IPS-15b (cell line): ENCODE measurements around the gene ZNF865.

Experiments
- H3K27me3 ChIP-seq: one replicate; pipeline ENCODE4 v1.6.1; 2013; ENCODE audit warnings: low read length; ENCODE audit not compliant: control insufficient read depth, insufficient read depth
- H3K36me3 ChIP-seq: one replicate; pipeline ENCODE4 v1.6.1; 2013; ENCODE audit warnings: low read length; ENCODE audit not compliant: control insufficient read depth, insufficient read depth
- H3K4me1 ChIP-seq: one replicate; pipeline ENCODE4 v1.6.1; 2013; ENCODE audit warnings: mild to moderate bottlenecking, low read length; ENCODE audit not compliant: control insufficient read depth, insufficient read depth
- H3K4me3 ChIP-seq: one replicate; pipeline ENCODE4 v1.5.1; 2013; ENCODE audit warnings: low read depth, low read length
- H3K9ac ChIP-seq: one replicate; pipeline ENCODE4 v1.6.1; 2013; ENCODE audit warnings: low read depth, mild to moderate bottlenecking, low read length
- H3K9me3 ChIP-seq: one replicate; pipeline ENCODE4 v1.6.1; 2013; ENCODE audit warnings: mild to moderate bottlenecking, low read length; ENCODE audit not compliant: control insufficient read depth, insufficient read depth

Gene ZNF865

DNA sequence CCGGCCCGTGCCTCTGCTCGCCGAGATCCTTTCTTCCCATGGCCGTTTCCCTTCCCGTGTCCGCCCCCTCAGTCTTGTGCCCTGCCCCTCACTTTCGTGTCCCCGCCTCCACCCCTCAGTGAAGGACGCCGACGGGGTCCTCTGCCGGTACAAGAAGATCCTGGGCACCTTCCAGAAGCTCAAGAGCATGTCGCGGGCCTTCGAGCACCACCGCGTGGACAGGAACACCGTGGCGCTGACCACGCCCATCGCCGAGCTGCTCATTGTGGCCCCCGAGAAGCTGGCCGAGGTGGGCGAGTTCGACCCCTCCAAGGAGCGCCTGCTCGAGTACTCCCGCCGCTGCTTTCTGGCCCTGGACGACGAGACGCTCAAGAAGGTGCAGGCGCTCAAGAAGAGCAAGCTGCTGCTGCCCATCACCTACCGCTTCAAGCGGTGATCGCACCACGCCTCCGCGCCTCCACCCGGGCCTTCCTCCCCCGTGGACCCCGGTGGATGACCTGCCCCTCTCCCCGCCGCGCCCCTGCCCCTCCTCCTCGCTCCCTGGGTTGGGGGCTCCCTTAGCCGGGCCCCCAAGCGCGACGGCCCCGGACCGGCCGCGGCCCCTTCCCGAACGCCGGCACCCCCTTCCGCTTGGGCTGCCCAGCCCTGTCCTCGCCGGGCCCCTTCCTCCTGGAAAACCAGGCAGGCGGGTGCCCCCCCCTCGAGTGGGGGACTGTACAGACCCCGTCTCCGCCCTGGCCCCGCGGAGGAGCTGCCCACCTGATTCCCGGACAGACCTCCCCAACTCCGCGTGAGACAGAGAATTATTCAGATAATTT is 47.1 kb downstream of the ZNF865 start:
- Histone ChIP-seq H3K9ac (no peak overlapping the region), H3K4me3 (peak overlapping the region; percentile 68), H3K27me3 (no peaks in the 10 kb centered on the region), H3K9me3 (no peaks in the 10 kb centered on the region), H3K4me1 (peaks cover under 1% of the 10 kb centered on the region), H3K36me3 (peaks cover 2% of the 10 kb centered on the region)

- Histone ChIP-seq H3K27me3 (no peaks in the 10 kb centered on the region), H3K9me3 (no peaks in the 10 kb centered on the region), H3K4me1 (peaks cover 9% of the 10 kb centered on the region), H3K4me3 (peak overlapping the region; percentile 68), H3K9ac (peak overlapping the region; percentile 95), H3K36me3 (peaks cover 5% of the 10 kb centered on the region)
Measured at GRCh38 chr19:55653651-55654322, 48.3 kb downstream of the ZNF865 start.

DNA sequence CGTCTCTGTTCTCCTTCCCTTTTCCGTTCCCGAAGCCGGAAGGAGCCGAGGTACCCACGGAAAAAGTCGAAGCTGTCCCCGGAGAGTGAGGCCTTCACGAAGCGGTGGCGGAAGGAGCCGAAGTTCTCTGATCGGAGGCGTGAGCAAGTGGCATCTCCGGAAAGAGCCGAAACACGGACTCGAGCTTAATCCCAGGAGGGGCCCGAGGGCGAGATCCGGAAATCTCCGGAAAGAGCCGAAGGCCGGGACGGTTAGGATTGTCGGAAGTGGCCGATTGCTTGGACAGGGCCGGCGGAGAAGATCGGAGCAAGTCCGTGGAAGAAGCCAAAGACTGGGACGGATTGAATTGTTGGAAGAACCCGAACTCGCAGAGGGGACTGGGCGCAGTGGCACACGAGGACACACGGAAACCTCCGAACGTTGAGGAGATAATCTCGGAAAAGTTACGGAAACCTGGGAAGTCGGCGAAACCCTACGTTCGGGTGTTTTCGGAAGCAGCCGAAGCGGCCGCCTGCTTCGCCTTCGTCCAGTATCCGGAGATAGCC is 48.9 kb downstream of the ZNF865 start:
- peaks cover 9% of the 10 kb centered on the region for H3K4me1 ChIP-seq

GRCh38 chr19:55654868-55655647 is 49.6 kb downstream of the ZNF865 start, which contains the start of gene U2AF2:
Gene U2AF2 (plus strand): TSS chr19:55655035. CDS start chr19:55655105, 70 bp downstream.
- Histone ChIP-seq H3K4me1 (peaks cover 9% of the 10 kb centered on the region), H3K27me3 (no peaks in the 10 kb centered on the region), H3K4me3 (peak within 1 kb of the TSS; percentile 96), H3K9me3 (no peaks in the 10 kb centered on the region), H3K36me3 (peaks cover 17% of the 10 kb centered on the region), H3K9ac (peak within 1 kb of the TSS; percentile 98)

More for the DNA sequence above, 48.9 kb downstream of the ZNF865 start:
- Histone ChIP-seq H3K9me3 (no peaks in the 10 kb centered on the region), H3K36me3 (peaks cover 11% of the 10 kb centered on the region), H3K9ac (peak overlapping the region; percentile 95), H3K4me3 (peak overlapping the region; percentile 68), H3K27me3 (no peaks in the 10 kb centered on the region)

- Histone ChIP-seq H3K4me1 (peaks cover 9% of the 10 kb centered on the region), H3K27me3 (no peaks in the 10 kb centered on the region), H3K9me3 (no peaks in the 10 kb centered on the region), H3K9ac (peak overlapping the region; percentile 98), H3K4me3 (peak overlapping the region; percentile 96), H3K36me3 (peaks cover 19% of the 10 kb centered on the region)
Measured at GRCh38 chr19:55655648-55656040, 50.2 kb downstream of the ZNF865 start.

- Histone ChIP-seq H3K4me1 (peaks cover 9% of the 10 kb centered on the region), H3K9me3 (no peaks in the 10 kb centered on the region), H3K9ac (peak overlapping the region; percentile 98), H3K27me3 (no peaks in the 10 kb centered on the region), H3K36me3 (peaks cover 25% of the 10 kb centered on the region), H3K4me3 (peak overlapping the region; percentile 96)
Measured at GRCh38 chr19:55656552-55656951, 51.1 kb downstream of the ZNF865 start.

DNA sequence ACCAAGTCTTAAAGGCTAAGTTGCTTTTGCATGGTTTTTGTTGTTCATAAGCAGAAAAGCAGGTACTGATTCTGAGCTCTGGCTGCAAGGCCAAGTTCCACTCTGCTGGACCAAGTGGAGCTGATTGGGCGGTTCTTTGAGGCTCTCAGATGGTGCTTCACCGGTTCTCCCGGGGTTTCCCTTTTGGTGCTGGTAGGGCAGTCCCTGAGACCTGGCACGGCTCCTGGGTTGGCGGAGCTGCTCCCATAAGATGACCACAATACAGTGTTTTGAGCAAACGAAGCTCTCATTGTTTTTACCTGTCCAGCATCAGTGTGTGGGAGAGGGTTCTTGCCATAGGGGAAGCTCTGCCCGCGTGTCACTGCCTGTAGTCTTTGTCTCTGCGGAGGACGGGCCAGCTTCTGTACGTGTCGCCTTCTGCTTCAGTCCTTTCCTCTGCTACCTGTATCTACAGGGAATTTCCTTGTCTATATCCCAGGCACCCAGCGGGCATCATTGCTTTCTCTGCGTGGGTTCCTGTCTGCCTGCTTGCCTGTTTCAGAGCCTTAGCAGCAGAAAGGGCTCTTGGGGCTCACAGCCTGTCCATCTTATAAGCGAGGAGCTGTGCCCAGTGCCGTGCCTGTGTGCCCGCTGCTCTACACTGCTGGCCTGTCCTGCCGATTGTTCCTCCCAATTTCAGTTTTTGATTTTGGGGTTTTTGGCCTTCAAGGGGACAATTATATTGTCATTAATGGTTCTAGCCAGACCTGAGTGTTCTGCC is 51.7 kb downstream of the ZNF865 start:
- H3K27me3 ChIP-seq, result no peaks in the 10 kb centered on the region
- H3K9ac ChIP-seq, result peak overlapping the region; percentile 98
- H3K36me3 ChIP-seq, result peaks cover 30% of the 10 kb centered on the region
- peak overlapping the region; percentile 96 for H3K4me3 ChIP-seq
- H3K9me3 ChIP-seq, result no peaks in the 10 kb centered on the region
- H3K4me1 ChIP-seq, result peaks cover 9% of the 10 kb centered on the region

DNA sequence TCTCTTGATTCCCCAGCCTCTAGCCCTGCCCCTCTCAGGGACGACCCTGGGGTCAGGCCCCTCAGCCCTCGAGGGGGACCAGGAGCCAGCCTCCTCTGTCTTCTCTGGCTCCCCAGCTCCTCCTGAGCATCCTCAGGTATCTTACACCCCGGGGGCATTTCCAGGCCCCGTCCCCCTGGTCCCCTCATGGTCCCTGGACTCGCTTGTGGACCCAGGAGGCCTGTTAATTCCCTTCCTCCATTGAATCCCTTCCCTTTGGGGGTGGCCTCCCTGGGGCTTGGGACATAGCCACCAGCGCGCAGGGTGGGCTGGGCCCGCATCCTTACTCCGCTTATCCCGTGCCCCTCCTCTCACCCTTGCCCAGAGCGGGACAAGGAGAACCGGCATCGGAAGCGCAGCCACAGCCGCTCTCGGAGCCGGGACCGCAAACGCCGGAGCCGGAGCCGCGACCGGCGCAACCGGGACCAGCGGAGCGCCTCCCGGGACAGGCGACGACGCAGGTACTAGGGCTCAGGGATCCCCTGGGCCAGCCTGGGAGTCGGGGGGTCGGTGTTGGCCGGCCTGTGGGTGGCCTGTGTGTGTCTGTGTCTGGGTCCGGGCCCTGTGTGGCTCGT is 53.5 kb downstream of the ZNF865 start:
- H3K4me1 ChIP-seq, result peaks cover 9% of the 10 kb centered on the region
- H3K36me3 ChIP-seq, result peaks cover 47% of the 10 kb centered on the region
- no peaks in the 10 kb centered on the region for H3K27me3 ChIP-seq
- H3K9ac ChIP-seq, result no peak overlapping the region
- no peak overlapping the region for H3K4me3 ChIP-seq
- no peaks in the 10 kb centered on the region for H3K9me3 ChIP-seq

- H3K9ac ChIP-seq, result no peak overlapping the region
- no peaks in the 10 kb centered on the region for H3K27me3 ChIP-seq
- H3K36me3 ChIP-seq, result peaks cover 54% of the 10 kb centered on the region
- no peaks in the 10 kb centered on the region for H3K9me3 ChIP-seq
- no peak overlapping the region for H3K4me3 ChIP-seq
- H3K4me1 ChIP-seq, result peaks cover 9% of the 10 kb centered on the region
Measured at GRCh38 chr19:55659822-55660221, 54.4 kb downstream of the ZNF865 start.

DNA sequence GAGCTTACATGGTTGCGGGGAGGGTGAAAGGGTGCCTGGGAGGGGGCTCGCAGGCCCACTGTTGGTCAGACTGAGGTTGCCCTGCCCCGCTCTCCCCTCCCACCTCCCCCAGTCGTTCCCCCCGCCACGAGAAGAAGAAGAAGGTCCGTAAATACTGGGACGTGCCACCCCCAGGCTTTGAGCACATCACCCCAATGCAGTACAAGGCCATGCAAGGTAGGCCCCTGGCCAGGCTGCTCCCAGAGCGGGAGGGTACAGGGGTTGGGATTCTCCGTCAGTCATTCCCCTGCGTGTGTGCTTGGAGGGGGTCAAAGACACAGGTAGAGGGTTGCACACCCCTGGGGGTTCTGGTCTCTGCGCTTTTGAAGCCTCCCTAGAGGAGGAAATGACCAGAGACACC is 55.0 kb downstream of the ZNF865 start:
- no peaks in the 10 kb centered on the region for H3K27me3 ChIP-seq
- H3K36me3 ChIP-seq, result peaks cover 57% of the 10 kb centered on the region

More for the DNA sequence above, 55.0 kb downstream of the ZNF865 start:
- no peak overlapping the region for H3K9ac ChIP-seq
- H3K4me3 ChIP-seq, result no peak overlapping the region
- H3K4me1 ChIP-seq, result peaks cover 9% of the 10 kb centered on the region
- no peaks in the 10 kb centered on the region for H3K9me3 ChIP-seq
